GM19099 (cell line): Measurements from ENCODE around the gene CYB5A.

Experiments
- POLR2A ChIP-seq: IDR thresholded peaks from 3 replicates; pipeline ENCODE4 v1.6.1; 2011; ENCODE audit warnings: low read depth; ENCODE audit not compliant: insufficient read length; ENCODE audit errors: extremely low read depth

The CYB5A gene

DNA sequence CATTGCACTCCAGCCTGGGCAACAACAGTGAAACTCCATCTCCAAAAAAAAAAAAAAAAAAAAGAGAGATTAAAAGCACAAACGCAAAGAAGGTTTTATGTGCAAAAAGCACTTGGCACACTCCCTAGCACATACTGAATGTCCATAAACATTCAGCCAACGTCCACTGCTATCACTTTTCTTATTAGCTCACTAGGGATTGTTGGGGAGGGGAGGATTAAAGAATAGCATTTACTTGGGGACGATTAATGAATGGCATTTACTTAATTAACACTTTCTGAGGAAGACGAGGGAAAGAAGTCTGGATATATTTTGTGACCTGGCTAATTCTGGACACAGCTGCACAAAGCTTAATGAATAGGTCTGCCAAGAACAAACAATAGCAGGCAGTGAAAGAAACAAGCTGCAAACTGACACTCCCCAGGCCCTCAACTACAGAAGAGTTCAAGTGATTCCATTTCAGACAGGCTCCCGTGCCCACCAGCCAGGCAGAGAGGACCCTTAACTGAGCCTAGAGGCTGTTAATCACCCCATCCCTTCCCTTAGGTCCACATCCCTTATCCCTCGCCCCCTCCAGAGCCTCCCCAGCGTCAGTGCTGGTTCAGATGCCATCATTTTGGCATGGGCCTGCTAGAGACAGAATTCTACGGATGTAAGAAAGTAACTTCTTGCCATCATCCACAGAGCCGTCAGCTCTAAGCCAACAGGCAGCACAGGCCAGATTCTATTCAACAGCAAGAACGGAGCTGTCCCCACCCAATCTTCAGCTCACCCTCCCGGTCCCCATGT, 7.4 kb downstream of the CYB5A start:
- no peak for TF ChIP-seq POLR2A

DNA sequence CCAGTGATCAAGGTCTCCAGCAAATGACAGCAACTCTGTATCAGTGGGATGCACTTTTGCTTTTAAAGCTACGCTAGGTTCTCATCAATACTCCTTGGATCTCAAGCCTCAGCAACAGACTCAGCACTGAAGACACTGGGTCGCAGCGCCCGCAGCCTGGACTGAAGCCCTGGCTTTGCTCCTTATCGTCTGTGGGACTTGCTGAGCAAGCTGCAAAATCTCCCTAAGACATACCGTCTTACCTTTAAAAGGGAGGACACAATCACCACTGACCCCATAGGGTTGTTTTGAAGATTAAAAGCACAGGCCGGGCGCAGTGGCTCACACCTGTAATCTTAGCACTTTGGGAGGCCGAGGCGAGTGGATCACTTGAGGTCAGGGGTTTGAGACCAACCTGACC, 8.1 kb downstream of the CYB5A start:
- TF ChIP-seq POLR2A, result no peak

- no peak for TF ChIP-seq POLR2A
Measured at GRCh38 chr18:74282755-74283554, 8.8 kb downstream of the CYB5A start.

GRCh38 chr18:74281980-74282754, 9.6 kb downstream of the CYB5A start:
- no peak for TF ChIP-seq POLR2A

DNA sequence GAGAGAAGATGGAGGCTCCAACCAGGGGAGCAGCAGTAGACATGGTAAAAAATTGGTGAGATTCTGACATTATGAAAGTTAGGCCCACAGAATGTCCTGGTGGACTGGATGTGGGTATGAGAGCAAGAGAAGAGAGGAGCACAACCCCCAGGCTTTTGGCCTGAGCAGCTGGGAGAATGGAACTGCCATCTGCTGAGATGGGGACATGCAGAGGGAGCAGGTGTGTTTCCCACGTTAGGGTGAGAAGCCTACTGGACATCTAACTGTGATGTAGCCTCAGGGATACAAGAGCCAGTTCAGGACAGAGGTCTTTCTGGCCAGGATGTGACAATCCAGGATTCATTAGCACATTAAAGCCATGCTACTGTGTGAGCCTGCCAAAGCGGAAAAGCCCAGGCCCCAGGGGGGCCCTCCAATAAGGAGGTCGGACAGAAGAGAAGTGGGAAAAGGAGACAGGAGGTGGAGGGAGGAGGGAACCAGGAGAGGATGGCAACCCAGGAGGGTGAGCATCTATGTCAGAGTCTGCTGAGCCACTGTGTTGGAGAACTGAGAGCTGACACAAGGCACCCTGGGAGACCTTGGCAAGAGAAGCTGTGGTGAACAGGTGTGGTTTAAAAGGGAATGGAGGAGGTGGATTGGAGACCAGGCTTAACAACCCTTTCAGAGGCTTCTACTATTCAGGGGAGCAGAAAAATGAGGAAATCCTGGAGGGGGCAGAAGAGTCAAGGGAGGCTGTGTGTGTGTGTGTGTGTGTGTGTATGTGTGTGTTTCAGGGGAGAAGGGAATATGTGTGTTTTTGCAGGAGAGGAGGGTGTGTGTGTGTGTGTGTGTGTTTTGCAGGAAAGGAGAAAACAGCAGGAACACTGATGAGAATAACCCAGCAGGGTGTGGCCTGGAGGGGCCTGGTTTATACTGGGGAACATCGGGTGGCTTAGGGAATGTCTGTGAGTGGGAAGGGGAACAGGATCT, 10.5 kb downstream of the CYB5A start:
- TF ChIP-seq POLR2A, result no peak

DNA sequence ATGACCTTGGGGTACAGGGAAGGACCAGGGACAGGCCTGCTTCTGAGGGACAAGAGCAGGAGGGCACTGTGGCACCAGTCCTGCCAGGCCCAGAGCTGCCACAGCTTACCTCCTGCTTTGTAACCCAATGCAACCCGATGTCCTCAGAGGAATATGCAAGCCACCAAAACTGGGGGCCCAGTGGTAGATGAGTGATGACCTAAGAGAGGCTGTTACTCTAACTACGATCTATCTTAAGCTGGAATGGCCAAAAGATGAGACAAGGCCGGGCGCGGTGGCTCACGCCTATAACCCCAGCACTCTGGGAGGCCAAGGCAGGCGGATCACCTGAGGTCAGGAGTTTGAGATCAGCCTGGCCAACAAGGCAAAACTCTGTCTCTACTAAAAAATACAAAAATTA, 12.8 kb downstream of the CYB5A start:
- TF ChIP-seq POLR2A, result no peak

GRCh38 chr18:74278058-74278457, 13.7 kb downstream of the CYB5A start:
- no peak for TF ChIP-seq POLR2A

GRCh38 chr18:74277296-74277695, 14.5 kb downstream of the CYB5A start:
- no peak for TF ChIP-seq POLR2A

DNA sequence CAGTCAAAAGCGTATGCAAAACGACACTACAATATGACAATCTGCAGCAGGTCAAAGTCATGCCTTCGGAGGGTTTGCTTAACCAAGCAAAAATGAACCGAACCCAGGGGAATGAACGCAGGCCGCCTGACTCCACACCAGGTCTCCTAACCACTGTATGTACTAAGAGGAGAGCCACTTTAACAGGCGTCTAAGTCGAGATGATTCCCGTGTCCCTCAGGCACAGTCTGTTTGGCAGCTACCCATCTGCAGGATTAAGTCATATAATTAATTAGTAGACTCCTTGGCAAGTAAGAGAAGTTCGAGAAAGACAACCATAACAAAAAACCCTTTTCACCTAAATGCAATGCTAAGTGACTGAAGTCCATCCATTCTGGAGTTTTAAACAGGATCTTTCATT, 15.2 kb downstream of the CYB5A start:
- no peak for TF ChIP-seq POLR2A

- no peak for TF ChIP-seq POLR2A
Measured at GRCh38 chr18:74275736-74276135, 16.0 kb downstream of the CYB5A start.

- no peak for TF ChIP-seq POLR2A
Measured at GRCh38 chr18:74274700-74275099, 17.1 kb downstream of the CYB5A start.

DNA sequence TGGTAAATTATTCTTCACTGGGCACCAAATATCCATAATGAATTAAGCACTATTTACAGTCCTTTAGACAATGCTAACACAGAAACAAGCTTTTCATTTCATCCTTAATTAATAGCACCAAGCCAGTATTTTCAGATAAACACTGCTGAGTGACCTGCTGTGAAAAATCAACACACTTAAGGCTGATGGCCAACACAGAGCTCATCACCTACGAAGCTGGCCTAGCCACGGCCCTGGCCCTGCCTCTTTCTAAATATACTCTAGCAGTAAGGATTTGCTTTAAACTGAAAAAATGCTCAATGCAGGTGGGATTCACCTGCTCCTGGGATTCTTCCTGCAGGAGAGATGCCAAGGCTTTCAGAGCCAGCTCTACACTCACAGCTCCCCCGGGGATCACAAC, 18.4 kb downstream of the CYB5A start:
- no peak for TF ChIP-seq POLR2A

DNA sequence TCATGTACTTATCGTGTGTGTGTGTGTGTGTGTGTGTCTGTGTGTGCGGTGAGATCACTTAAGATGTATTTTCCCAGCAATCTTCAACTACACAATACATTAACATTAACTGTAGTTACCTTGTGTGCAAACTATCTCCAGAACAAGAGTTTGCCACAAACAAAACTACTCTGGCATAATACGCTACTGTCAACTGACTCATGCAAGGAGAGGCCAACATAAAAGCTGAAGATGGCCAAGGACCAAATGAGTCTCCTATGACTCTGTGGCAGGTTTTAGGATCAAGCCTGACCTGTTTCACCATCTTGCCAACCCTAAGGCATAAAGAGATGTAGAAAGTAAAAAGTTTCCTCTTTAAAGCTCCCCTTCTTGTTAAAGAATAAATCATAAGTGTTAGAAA, 20.1 kb downstream of the CYB5A start:
- no peak for TF ChIP-seq POLR2A

GRCh38 chr18:74268933-74269620, 22.7 kb downstream of the CYB5A start:
- no peak for TF ChIP-seq POLR2A
